CD4-positive, alpha-beta T cell treated with Interleukin-4 for 4 hours (primary cell): ENCODE measurements around the gene RASA3.
"Not testable (repeated sequence)": the region's sequence is repeated elsewhere in the genome, so short reads cannot be mapped to it uniquely, and the experiment has no call there.

ENCODE experiments used
- DNase-seq: peaks from one replicate; pipeline ENCODE4 v3.0.0-alpha.2; 2020

RASA3 gene

GRCh38 chr13:114124431-114124830 lies 8.0 kb downstream of the RASA3 start:
- DNase-seq, result no peak

GRCh38 chr13:114123876-114124275 lies 8.5 kb downstream of the RASA3 start:
- DNase-seq, result no peak

- DNase-seq, result no peak
These were observed 9.0 kb downstream of the RASA3 start for GRCh38 chr13:114123448-114123847.

DNA sequence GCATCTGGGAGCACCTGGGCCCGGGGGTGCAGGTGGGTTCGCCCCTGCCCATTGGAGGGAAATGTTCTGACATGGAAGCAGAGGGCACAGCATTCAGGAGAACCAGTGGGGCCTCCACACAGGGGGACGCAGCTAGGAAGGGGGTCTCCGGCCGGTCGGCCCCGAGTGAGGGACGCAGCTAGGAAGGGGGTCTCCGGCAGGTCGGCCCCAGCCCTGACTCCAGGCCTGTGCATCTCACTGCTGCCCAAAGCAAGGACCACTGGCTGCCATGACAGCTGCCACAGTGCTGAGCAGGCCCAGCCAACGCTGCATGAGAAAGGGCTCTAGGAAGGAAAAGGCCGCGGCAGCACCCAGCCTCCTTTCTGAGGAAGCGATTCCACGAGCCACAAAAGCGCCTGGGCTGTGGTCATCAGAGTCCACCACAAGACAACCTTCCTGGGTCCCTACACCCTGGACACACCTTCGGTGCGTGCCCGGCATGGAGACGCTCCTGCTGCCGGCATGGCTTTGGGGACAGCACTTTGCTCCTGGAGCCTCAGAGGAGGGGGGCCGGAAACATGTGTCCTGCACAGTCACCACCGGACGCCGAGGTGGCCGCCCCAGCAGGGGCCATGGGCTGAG lies 9.7 kb downstream of the RASA3 start:
- DNase-seq, result no peak

- DNase-seq, result no peak
These were observed 10.3 kb downstream of the RASA3 start for GRCh38 chr13:114122127-114122511.

DNA sequence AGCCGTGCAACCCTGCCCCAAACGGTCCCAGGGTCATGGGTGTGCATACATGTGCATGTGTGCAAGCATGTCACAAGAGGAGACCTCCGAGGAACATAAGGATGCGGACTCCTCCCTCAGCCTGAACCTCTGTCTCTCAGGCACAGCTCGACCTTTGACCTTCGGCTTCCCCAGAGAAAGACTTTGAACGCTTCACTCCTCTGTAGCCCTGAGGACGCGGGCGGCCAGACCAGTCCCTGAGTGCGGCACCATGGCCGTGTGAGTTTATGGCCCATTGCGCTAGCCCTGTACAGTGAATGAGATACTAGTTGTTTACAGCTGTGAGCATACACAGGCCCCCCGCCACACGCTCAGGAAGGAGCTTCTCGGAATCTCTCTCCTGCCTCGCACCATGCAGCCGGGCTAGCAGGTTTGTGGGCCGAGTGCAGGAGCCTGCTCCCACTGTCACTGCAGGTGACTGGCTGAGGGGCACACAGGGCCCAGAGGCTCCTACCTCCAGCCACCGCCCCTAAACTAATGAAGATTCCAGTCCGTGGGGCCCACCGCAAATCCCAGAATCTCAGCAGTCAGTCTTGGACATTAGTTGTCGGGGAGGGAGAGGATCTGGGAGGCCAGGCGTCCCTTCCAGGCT lies 10.8 kb downstream of the RASA3 start:
- no peak for DNase-seq

- no peak for DNase-seq
These were observed 11.4 kb downstream of the RASA3 start for GRCh38 chr13:114121031-114121430.

DNA sequence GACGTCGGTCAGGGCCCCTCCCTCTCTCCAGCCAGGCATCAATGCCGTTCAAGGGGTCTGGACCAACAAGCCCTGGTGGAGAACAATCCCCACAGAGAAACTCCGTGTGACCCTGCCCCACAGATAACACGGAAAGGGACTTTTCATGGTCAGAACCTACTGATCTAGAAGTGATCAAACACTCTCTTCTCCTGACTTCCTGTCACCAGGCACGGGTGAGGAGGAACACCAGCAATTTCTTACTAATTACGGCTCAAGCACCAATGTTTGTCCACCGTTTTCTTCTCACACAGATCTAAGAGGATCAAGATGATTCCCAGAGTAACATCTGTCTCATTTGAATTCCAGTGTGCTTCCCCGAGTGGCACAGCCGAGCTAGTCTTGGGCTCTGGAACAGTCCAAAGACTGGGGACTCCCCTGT lies 11.8 kb downstream of the RASA3 start:
- DNase-seq, result no peak

- no peak for DNase-seq
These were observed 13.2 kb downstream of the RASA3 start for GRCh38 chr13:114119196-114119595.

GRCh38 chr13:114118511-114119123 lies 13.8 kb downstream of the RASA3 start:
- no peak for DNase-seq

DNA sequence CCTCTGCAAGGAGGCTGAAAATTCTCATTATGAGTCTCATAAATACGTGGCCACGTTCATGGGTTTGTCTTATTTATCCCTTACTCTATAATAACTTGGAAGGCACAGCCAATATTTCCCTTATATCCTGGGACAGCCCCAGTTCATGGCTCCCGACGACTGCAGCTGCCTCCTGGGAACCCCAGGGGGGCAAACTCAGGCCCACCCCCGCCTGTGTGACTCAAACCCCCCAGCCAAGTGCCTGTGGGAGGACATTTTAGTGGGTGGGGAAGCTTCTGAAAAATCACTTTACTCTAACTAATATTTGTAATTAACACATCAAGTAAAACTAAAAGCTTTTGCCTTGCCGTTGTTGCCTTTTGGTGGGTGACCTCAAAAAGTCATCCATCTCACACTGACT lies 14.3 kb downstream of the RASA3 start:
- DNase-seq, result no peak

- not testable (repeated sequence) for DNase-seq
These were observed 15.0 kb downstream of the RASA3 start for GRCh38 chr13:114117341-114117874.

GRCh38 chr13:114116734-114117133 lies 15.7 kb downstream of the RASA3 start:
- DNase-seq, result no peak

- no peak for DNase-seq
These were observed 16.6 kb downstream of the RASA3 start for GRCh38 chr13:114115796-114116195.

GRCh38 chr13:114115191-114115671 lies 17.2 kb downstream of the RASA3 start:
- peak; percentile 22 for DNase-seq

GRCh38 chr13:114114666-114115065 lies 17.8 kb downstream of the RASA3 start:
- DNase-seq, result not testable (repeated sequence)

GRCh38 chr13:114114006-114114640 lies 18.3 kb downstream of the RASA3 start:
- DNase-seq, result no peak

GRCh38 chr13:114113395-114113794 lies 19.0 kb downstream of the RASA3 start:
- DNase-seq, result not testable (repeated sequence)

GRCh38 chr13:114112826-114113322 lies 19.5 kb downstream of the RASA3 start:
- DNase-seq, result no peak

GRCh38 chr13:114112231-114112825 lies 20.1 kb downstream of the RASA3 start:
- DNase-seq, result no peak

DNA sequence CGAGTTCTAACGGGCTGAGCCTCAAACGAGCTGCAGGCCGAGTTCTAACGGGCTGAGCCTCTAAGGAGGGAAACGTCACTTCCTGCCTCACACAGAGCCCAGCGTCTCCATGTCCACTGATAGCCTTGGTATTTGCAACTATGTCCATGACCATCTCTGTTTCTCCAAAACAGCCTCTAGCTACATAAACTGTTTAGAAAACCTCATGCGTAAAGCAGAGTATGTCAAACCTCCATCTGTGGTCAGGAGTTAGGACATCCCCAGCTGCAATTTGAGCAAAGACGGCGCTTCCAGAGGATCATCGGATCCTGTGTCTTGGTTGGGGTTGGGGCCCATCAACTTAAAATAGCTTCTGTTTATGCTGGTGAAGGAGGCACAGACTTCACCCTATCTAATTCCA lies 20.8 kb downstream of the RASA3 start:
- no peak for DNase-seq

GRCh38 chr13:114110830-114111189 lies 21.6 kb downstream of the RASA3 start:
- not testable (repeated sequence) for DNase-seq
